ENCODE results near the gene UNC45A.

UNC45A gene

GRCh38 chr15:90946538-90946937, 11.5 kb downstream of the UNC45A start:
- DNase-seq (ENCODE audit: low spot score) = no peak

GRCh38 chr15:90946941-90947576, 12.0 kb downstream of the UNC45A start:
- DNase-seq (ENCODE audit: low spot score) = no peak

DNA sequence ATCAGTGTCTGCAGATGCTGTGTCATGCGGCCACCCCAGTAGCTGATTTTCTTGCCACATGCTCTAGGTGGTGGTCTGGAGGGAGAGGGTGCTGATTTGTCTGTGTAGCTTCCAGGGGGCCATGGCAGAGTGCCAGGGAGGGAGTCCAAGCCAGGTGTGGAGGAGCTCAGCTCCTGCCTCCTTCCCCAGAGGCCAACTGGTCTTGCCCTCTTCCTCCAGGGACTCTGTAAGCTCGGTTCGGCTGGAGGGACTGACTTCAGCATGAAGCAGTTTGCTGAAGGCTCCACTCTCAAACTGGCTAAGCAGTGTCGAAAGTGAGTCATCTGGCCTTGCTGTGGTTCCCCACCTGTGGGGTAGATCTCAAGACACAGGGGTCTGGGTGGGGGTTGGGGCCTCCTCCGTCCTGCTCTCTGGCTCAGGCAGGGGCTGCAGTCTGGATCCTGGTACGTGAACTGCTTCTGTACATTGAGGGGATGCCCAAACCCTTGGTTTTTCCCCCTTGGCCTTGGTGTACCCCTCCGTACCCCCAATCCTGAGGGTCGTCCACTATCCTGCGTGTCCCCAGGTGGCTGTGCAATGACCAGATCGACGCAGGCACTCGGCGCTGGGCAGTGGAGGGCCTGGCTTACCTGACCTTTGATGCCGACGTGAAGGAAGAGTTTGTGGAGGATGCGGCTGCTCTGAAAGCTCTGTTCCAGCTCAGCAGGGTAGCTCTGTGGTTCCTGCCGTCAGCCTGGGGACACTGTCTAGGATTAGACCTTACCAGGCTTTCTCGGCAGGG, 12.7 kb downstream of the UNC45A start:
- no peak for DNase-seq (ENCODE audit: low spot score)

DNA sequence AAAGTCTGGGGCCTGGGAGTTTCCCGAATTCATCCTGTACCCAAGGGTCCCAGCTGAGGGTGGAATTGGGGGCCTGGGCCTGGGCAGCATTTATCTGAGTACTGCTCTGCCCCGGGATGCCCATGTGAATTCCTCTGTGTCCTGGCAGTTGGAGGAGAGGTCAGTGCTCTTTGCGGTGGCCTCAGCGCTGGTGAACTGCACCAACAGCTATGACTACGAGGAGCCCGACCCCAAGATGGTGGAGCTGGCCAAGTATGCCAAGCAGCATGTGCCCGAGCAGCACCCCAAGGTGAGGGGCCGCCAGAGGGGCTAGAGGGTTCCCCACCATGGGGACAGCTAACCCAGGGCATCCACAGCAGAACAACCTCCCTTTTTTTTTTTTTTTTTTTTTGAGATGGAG, 13.4 kb downstream of the UNC45A start:
- DNase-seq (ENCODE audit: low spot score) = no peak

GRCh38 chr15:90949979-90950675, 15.0 kb downstream of the UNC45A start:
- no peak for DNase-seq (ENCODE audit: low spot score)

- no peak for DNase-seq (ENCODE audit: low spot score)
These were observed 15.6 kb downstream of the UNC45A start for GRCh38 chr15:90950676-90951075.

DNA sequence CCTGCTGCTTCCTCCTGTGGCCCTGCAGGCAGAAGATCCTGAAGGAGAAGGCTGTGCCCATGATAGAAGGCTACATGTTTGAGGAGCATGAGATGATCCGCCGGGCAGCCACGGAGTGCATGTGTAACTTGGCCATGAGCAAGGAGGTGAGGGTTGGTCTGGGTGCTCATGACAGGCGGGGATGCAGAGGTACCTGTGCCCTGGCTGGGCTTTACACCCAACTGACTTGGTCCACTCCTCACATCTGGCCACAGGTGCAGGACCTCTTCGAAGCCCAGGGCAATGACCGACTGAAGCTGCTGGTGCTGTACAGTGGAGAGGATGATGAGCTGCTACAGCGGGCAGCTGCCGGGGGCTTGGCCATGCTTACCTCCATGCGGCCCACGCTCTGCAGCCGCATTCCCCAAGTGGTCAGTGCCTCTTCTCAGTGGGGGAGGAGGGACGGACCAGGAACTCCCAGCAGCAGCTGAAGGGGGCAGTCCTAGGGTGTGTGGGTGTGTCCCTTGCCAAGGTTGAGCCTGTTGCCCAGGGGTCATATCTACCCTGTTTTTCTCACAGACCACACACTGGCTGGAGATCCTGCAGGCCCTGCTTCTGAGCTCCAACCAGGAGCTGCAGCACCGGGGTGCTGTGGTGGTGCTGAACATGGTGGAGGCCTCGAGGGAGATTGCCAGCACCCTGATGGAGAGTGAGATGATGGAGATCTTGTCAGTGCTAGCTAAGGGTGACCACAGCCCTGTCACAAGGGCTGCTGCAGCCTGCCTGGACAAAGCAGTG, 18.0 kb downstream of the UNC45A start:
- no peak for DNase-seq (ENCODE audit: low spot score)

GRCh38 chr15:90953947-90954711, 19.0 kb downstream of the UNC45A start:
- DNase-seq (ENCODE audit: low spot score) = no peak

GRCh38 chr15:90954712-90955623, 19.9 kb downstream of the UNC45A start, which contains the start of gene RCCD1:
RCCD1 (plus strand) TSS chr15:90954884; CDS start chr15:90956735, 1,851 bp downstream.
- DNase-seq (ENCODE audit: low spot score) = peak; percentile 94

GRCh38 chr15:90955624-90956273, 20.7 kb downstream of the UNC45A start:
- DNase-seq (ENCODE audit: low spot score) = no peak

GRCh38 chr15:90956274-90957030, 21.4 kb downstream of the UNC45A start:
- DNase-seq (ENCODE audit: low spot score) = peak; percentile 53

GRCh38 chr15:90957031-90957790, 22.1 kb downstream of the UNC45A start:
- no peak for DNase-seq (ENCODE audit: low spot score)

GRCh38 chr15:90957791-90958190, 22.7 kb downstream of the UNC45A start:
- DNase-seq (ENCODE audit: low spot score) = no peak

GRCh38 chr15:90959028-90959595, 24.0 kb downstream of the UNC45A start:
- DNase-seq (ENCODE audit: low spot score) = no peak

GRCh38 chr15:90959894-90960293, 24.8 kb downstream of the UNC45A start:
- peak; percentile 56 for DNase-seq (ENCODE audit: low spot score)

DNA sequence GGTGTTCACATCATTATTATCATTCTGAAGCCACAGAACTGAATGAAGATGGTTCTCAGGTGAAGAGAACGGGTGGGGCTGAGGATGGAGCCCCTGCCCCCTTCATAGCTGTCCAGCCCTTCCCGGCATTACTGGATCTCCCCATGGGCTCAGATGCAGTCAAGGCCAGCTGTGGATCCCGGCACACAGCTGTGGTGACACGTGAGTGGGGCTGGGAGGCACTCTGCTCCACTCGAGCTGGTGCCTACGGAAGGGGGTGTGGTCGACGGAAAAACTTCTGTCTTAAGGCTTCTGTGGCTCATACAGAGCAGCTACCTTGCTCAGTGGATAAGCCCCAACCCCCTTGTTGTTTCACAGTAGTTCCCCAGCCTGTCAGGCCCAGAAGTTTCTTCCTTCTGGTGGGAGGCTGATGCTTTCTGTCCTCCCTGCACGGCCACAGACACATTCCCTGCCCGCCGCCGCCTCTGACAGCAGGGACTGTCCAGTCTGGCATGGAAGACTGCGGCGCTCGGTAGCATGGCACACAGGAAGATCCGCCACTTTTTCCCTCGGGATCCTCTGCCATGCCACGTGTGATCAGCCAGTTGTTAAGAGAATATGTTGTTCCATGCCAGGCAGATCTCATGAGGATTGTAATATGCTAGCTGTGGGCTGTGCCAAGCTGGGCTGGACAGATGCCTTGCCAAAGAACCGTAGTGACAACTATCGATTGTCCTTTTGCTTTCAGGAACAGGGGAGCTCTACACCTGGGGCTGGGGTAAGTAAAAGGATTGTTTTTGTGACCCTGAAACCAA, 25.4 kb downstream of the UNC45A start:
- DNase-seq (ENCODE audit: low spot score) = no peak

DNA sequence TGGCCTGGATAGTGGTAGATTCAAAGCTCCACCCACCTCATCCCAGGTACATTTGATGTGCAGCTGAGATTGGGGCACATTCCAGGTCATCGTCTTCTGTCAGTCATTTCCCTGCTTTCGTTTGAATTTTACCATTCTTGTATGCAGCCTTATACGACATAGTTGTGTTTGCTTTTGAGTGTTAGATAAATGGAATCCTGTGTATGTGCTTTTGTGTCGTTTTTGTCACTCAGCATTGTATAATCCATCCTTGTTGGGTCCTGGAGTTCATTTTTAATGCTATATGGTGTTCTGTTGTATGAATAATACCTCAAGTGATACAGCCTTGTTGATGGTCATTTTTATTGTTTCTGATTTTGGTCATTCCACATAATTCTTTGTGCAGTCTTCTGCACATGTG, 26.9 kb downstream of the UNC45A start:
- no peak for DNase-seq (ENCODE audit: low spot score)
